ENCODE measurements around the gene OR2F1. TPM values are rescaled to one million over a fixed set of nuclear protein-coding genes. Genes with fewer than 3 reads are reported as not detected.

OR2F1 gene, protein sequence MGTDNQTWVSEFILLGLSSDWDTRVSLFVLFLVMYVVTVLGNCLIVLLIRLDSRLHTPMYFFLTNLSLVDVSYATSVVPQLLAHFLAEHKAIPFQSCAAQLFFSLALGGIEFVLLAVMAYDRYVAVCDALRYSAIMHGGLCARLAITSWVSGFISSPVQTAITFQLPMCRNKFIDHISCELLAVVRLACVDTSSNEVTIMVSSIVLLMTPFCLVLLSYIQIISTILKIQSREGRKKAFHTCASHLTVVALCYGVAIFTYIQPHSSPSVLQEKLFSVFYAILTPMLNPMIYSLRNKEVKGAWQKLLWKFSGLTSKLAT
- polyA plus RNA-seq (2013, experiment 1 of 2) = not detected
- polyA plus RNA-seq (2013, experiment 2 of 2) = not detected

DNA sequence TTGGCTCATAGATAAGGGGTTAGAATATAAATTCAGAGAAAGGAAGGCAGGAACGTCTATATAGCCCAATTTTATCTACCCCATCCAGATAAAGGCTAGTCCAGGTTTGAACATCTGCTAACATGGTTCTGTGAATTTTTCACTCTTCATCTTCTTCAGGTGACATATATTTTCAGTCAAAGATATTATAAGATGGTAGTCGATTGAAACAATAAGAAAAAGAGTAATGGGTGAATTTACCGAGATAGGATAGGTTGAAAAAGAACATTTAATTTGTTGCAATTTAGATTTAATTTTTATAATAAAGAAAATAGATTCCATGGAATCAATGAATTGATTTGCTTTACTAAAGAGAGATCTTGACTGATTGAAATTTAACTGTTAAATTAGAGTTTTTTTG, at the start of gene OR2F1:
TSS of gene OR2F1 (plus strand) at position 301 of the 400 bp plus-strand sequence. CDS start 5,127 bp downstream, outside the sequence.
- no peak within 1 kb of the TSS for H2BK5ac ChIP-seq (ENCODE audit: low read length)
- peaks cover 0 to 2% of the 10 kb centered on the region in 2 donors for H3K4me1 ChIP-seq (ENCODE audit: control insufficient read depth in 2 of 2, insufficient read depth in 1 of 2, low read depth in 1 of 2, low read length in 2 of 2)
- no peak within 1 kb of the TSS for H3K4ac ChIP-seq (ENCODE audit: low read length)
- no peak within 1 kb of the TSS for H3K27ac ChIP-seq (replicated peaks; ENCODE audit: low read length)
- H3K4me2 ChIP-seq (ENCODE audit: insufficient read depth, low read length, poor library complexity, severe bottlenecking) = no peak within 1 kb of the TSS
- H3K79me1 ChIP-seq (ENCODE audit: low read depth, low read length) = no peaks in the 10 kb centered on the region
- H3K27me3 ChIP-seq (ENCODE audit: control insufficient read depth in 3 of 3, insufficient read depth in 3 of 3, low read depth in 1 of 3, low read length in 3 of 3) = no peaks in the 10 kb centered on the region
- no peak within 1 kb of the TSS for H3K9ac ChIP-seq (ENCODE audit: low read depth, low read length, poor library complexity)
- H2BK120ac ChIP-seq (ENCODE audit: low read depth, low read length) = no peak within 1 kb of the TSS
- H3K9me3 ChIP-seq (replicated peaks in 1 of 2; ENCODE audit: control insufficient read depth in 2 of 2, insufficient read depth in 1 of 2, low read depth in 1 of 2, low read length in 2 of 2) = no peaks in the 10 kb centered on the region
- H4K8ac ChIP-seq (ENCODE audit: low read depth, low read length) = no peak within 1 kb of the TSS
- H2BK12ac ChIP-seq (ENCODE audit: low read length) = no peak within 1 kb of the TSS
- H2AFZ ChIP-seq (ENCODE audit: low read length) = no peak within 1 kb of the TSS
- no peak within 1 kb of the TSS for H3K18ac ChIP-seq (ENCODE audit: low read length)
- no peak within 1 kb of the TSS for H3K4me3 ChIP-seq (ENCODE audit: low read length in 2 of 2)
- H2AK5ac ChIP-seq (ENCODE audit: low read depth, low read length) = no peak within 1 kb of the TSS
- DNase-seq (ENCODE audit: low spot score) = no peak
- H3K14ac ChIP-seq (ENCODE audit: low read length) = no peak within 1 kb of the TSS
- no peak within 1 kb of the TSS for H2BK15ac ChIP-seq (ENCODE audit: low read length)
- WGBS, 2 donors (ENCODE audit: extremely low coverage in 2 of 2, insufficient read length in 2 of 2, insufficient replicate concordance in 1 of 2) = 100% methylated on average over 1 of the region's 3 CpGs; no CpG with 5 or more reads in 1 of the 2 donors
- no peak within 1 kb of the TSS for H4K91ac ChIP-seq (ENCODE audit: low read depth, low read length, poor library complexity)
- H3K23ac ChIP-seq (ENCODE audit: low read depth, low read length, poor library complexity) = no peak within 1 kb of the TSS
- H3K36me3 ChIP-seq (replicated peaks in 1 of 2; ENCODE audit: control insufficient read depth in 2 of 2, insufficient read depth in 2 of 2, low read length in 2 of 2) = no peaks in the 10 kb centered on the region

DNA sequence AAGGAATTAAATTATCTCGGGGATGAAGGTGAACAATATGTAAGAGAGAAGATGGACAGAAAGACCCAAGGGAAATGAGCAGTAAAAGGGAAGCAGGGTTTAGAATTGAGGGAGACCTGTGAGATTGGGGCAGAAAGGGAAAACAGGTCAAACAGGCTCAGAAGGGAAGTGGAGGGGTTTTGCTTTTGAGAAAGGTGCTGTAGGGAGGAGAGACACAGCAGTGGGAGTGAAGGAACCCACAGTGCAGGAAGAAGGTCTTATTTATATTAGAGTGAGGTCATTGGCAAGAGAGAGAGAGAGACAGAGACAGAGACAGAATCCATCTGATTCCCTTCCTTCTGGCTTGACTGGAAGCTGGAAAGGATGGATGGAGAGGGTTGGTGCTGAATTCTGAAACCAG, 49.1 kb upstream of the OR2F1 start:
- no peak overlapping the region for H2BK12ac ChIP-seq (ENCODE audit: low read length)
- H3K23ac ChIP-seq (ENCODE audit: low read depth, low read length, poor library complexity) = no peak overlapping the region
- no peaks in the 10 kb centered on the region for H3K9me3 ChIP-seq (replicated peaks in 1 of 2; ENCODE audit: control insufficient read depth in 2 of 2, insufficient read depth in 1 of 2, low read depth in 1 of 2, low read length in 2 of 2)
- peaks cover 6 to 7% of the 10 kb centered on the region in 2 donors for H3K4me1 ChIP-seq (ENCODE audit: control insufficient read depth in 2 of 2, insufficient read depth in 1 of 2, low read depth in 1 of 2, low read length in 2 of 2)
- H3K9ac ChIP-seq (ENCODE audit: low read depth, low read length, poor library complexity) = no peak overlapping the region
- H2BK5ac ChIP-seq (ENCODE audit: low read length) = no peak overlapping the region
- DNase-seq (ENCODE audit: low spot score) = no peak
- H3K4me2 ChIP-seq (ENCODE audit: insufficient read depth, low read length, poor library complexity, severe bottlenecking) = no peak overlapping the region
- H3K14ac ChIP-seq (ENCODE audit: low read length) = no peak overlapping the region
- no peak overlapping the region for H3K18ac ChIP-seq (ENCODE audit: low read length)
- no peaks in the 10 kb centered on the region for H3K79me1 ChIP-seq (ENCODE audit: low read depth, low read length)
- no peak overlapping the region for H3K4ac ChIP-seq (ENCODE audit: low read length)
- H2BK15ac ChIP-seq (ENCODE audit: low read length) = no peak overlapping the region
- no peak overlapping the region for H3K27ac ChIP-seq (replicated peaks; ENCODE audit: low read length)
- no CpG with 5 or more reads among the region's 1 CpG for WGBS, 2 donors (ENCODE audit: extremely low coverage in 2 of 2, insufficient read length in 2 of 2, insufficient replicate concordance in 1 of 2)
- H2BK120ac ChIP-seq (ENCODE audit: low read depth, low read length) = no peak overlapping the region
- no peak overlapping the region for H2AK5ac ChIP-seq (ENCODE audit: low read depth, low read length)
- no peak overlapping the region for H4K8ac ChIP-seq (ENCODE audit: low read depth, low read length)
- H3K27me3 ChIP-seq (ENCODE audit: control insufficient read depth in 3 of 3, insufficient read depth in 3 of 3, low read depth in 1 of 3, low read length in 3 of 3) = peaks cover 0 to 16% (median 12%) of the 10 kb centered on the region in 3 experiments
- H4K91ac ChIP-seq (ENCODE audit: low read depth, low read length, poor library complexity) = no peak overlapping the region
- no peaks in the 10 kb centered on the region for H3K36me3 ChIP-seq (replicated peaks in 1 of 2; ENCODE audit: control insufficient read depth in 2 of 2, insufficient read depth in 2 of 2, low read length in 2 of 2)
- no peak overlapping the region for H3K4me3 ChIP-seq (ENCODE audit: low read length in 2 of 2)
- H2AFZ ChIP-seq (ENCODE audit: low read length) = peak overlapping the region; percentile 81

DNA sequence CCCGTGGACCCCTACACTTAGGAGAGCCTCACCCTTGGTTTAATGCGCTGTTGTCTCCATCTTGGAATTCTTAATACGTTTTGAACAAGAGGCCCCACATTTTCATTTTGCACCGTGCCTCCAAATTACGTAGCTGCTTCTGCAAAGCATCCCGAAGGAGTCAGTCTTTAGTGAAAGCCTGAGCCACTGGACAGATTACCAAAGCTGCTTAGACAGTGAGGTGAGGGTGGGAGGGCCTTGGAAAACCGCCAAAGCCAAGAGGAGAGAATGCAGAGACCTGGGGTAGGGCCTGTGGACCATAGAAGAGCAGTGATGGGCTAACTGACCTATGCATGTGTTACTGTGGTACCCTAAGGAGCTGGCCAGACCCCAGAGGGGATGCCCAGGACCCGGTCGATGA, 48.5 kb upstream of the OR2F1 start:
- H3K18ac ChIP-seq (ENCODE audit: low read length) = no peak overlapping the region
- no peak overlapping the region for H2BK12ac ChIP-seq (ENCODE audit: low read length)
- no peak overlapping the region for H2AK5ac ChIP-seq (ENCODE audit: low read depth, low read length)
- no peak overlapping the region for H2AFZ ChIP-seq (ENCODE audit: low read length)
- no peak overlapping the region for H4K8ac ChIP-seq (ENCODE audit: low read depth, low read length)
- no peaks in the 10 kb centered on the region for H3K79me1 ChIP-seq (ENCODE audit: low read depth, low read length)
- H3K4ac ChIP-seq (ENCODE audit: low read length) = no peak overlapping the region
- no peak overlapping the region for H3K4me3 ChIP-seq (ENCODE audit: low read length in 2 of 2)
- no peak overlapping the region for H3K9ac ChIP-seq (ENCODE audit: low read depth, low read length, poor library complexity)
- no peak overlapping the region for H2BK5ac ChIP-seq (ENCODE audit: low read length)
- no peak overlapping the region for H4K91ac ChIP-seq (ENCODE audit: low read depth, low read length, poor library complexity)
- H3K14ac ChIP-seq (ENCODE audit: low read length) = no peak overlapping the region
- WGBS, 2 donors (ENCODE audit: extremely low coverage in 2 of 2, insufficient read length in 2 of 2, insufficient replicate concordance in 1 of 2) = no CpG with 5 or more reads among the region's 9 CpGs
- no peaks in the 10 kb centered on the region for H3K9me3 ChIP-seq (replicated peaks in 1 of 2; ENCODE audit: control insufficient read depth in 2 of 2, insufficient read depth in 1 of 2, low read depth in 1 of 2, low read length in 2 of 2)
- H2BK120ac ChIP-seq (ENCODE audit: low read depth, low read length) = no peak overlapping the region
- no peak overlapping the region for H3K23ac ChIP-seq (ENCODE audit: low read depth, low read length, poor library complexity)
- peaks cover 0 to 16% (median 16%) of the 10 kb centered on the region in 3 experiments for H3K27me3 ChIP-seq (ENCODE audit: control insufficient read depth in 3 of 3, insufficient read depth in 3 of 3, low read depth in 1 of 3, low read length in 3 of 3)
- H2BK15ac ChIP-seq (ENCODE audit: low read length) = no peak overlapping the region
- no peak for DNase-seq (ENCODE audit: low spot score)
- H3K36me3 ChIP-seq (replicated peaks in 1 of 2; ENCODE audit: control insufficient read depth in 2 of 2, insufficient read depth in 2 of 2, low read length in 2 of 2) = no peaks in the 10 kb centered on the region
- no peak overlapping the region for H3K27ac ChIP-seq (replicated peaks; ENCODE audit: low read length)
- no peak overlapping the region for H3K4me2 ChIP-seq (ENCODE audit: insufficient read depth, low read length, poor library complexity, severe bottlenecking)
- H3K4me1 ChIP-seq (ENCODE audit: control insufficient read depth in 2 of 2, insufficient read depth in 1 of 2, low read depth in 1 of 2, low read length in 2 of 2) = peaks cover 3 to 6% of the 10 kb centered on the region in 2 donors

DNA sequence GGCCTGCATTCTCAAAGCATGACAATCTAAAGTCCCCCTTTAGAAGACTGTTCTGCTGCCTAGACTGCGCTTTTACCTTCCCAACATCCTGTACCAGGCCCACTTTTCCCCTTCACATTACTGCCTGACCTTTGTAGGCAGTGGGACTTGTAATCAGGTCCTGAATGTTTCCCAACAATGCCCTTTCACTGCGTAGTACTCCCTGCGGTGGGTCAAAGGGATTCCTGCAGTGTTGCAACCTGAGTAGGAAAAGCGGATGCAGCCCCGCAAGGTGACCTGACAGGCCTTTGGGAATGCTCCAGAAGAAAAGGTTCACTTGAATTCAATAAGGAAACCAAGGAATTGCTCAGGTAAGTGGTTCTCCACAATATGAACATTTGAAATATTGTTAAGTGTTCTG, 47.7 kb upstream of the OR2F1 start:
- no peak overlapping the region for H2BK120ac ChIP-seq (ENCODE audit: low read depth, low read length)
- no peak overlapping the region for H2AK5ac ChIP-seq (ENCODE audit: low read depth, low read length)
- no peak overlapping the region for H3K4me3 ChIP-seq (ENCODE audit: low read length in 2 of 2)
- no peak overlapping the region for H3K4ac ChIP-seq (ENCODE audit: low read length)
- DNase-seq (ENCODE audit: low spot score) = peak; percentile 54
- H3K23ac ChIP-seq (ENCODE audit: low read depth, low read length, poor library complexity) = no peak overlapping the region
- H3K4me2 ChIP-seq (ENCODE audit: insufficient read depth, low read length, poor library complexity, severe bottlenecking) = no peak overlapping the region
- no peak overlapping the region for H2BK15ac ChIP-seq (ENCODE audit: low read length)
- H3K27ac ChIP-seq (replicated peaks; ENCODE audit: low read length) = no peak overlapping the region
- H3K27me3 ChIP-seq (ENCODE audit: control insufficient read depth in 3 of 3, insufficient read depth in 3 of 3, low read depth in 1 of 3, low read length in 3 of 3) = peaks cover 0 to 17% (median 16%) of the 10 kb centered on the region in 3 experiments
- no peak overlapping the region for H3K14ac ChIP-seq (ENCODE audit: low read length)
- no peaks in the 10 kb centered on the region for H3K9me3 ChIP-seq (replicated peaks in 1 of 2; ENCODE audit: control insufficient read depth in 2 of 2, insufficient read depth in 1 of 2, low read depth in 1 of 2, low read length in 2 of 2)
- H2BK5ac ChIP-seq (ENCODE audit: low read length) = no peak overlapping the region
- no peak overlapping the region for H3K18ac ChIP-seq (ENCODE audit: low read length)
- H4K91ac ChIP-seq (ENCODE audit: low read depth, low read length, poor library complexity) = no peak overlapping the region
- peak overlapping the region; percentile 48 for H2AFZ ChIP-seq (ENCODE audit: low read length)
- no peak overlapping the region for H4K8ac ChIP-seq (ENCODE audit: low read depth, low read length)
- no peaks in the 10 kb centered on the region for H3K36me3 ChIP-seq (replicated peaks in 1 of 2; ENCODE audit: control insufficient read depth in 2 of 2, insufficient read depth in 2 of 2, low read length in 2 of 2)
- H3K9ac ChIP-seq (ENCODE audit: low read depth, low read length, poor library complexity) = no peak overlapping the region
- H2BK12ac ChIP-seq (ENCODE audit: low read length) = no peak overlapping the region
- peaks cover 3 to 6% of the 10 kb centered on the region in 2 donors for H3K4me1 ChIP-seq (ENCODE audit: control insufficient read depth in 2 of 2, insufficient read depth in 1 of 2, low read depth in 1 of 2, low read length in 2 of 2)
- no peaks in the 10 kb centered on the region for H3K79me1 ChIP-seq (ENCODE audit: low read depth, low read length)
- no CpG with 5 or more reads among the region's 5 CpGs for WGBS, 2 donors (ENCODE audit: extremely low coverage in 2 of 2, insufficient read length in 2 of 2, insufficient replicate concordance in 1 of 2)
